A673 (cell line): ENCODE results near the gene CEP192.

Experiments
- EZH2 ChIP-seq: fragments of 200-600 bp; sonication (generic); IDR thresholded peaks from 2 replicates; pipeline ENCODE4 v1.6.1; 2017; ENCODE audit warnings: borderline replicate concordance, low read depth, mild to moderate bottlenecking, mixed read lengths, antibody characterized with exemption, low read length; ENCODE audit not compliant: poor library complexity, severe bottlenecking
- TF ChIP-seq, protein P1 (sequence below): fragments of 300-800, 200-600 bp; sonication (generic); conservative IDR thresholded peaks from 2 replicates; pipeline ENCODE4 v1.5.1; 2017; ENCODE audit warnings: low read depth, mild to moderate bottlenecking, antibody characterized with exemption, low read length, moderate library complexity, mixed read lengths

DNA sequence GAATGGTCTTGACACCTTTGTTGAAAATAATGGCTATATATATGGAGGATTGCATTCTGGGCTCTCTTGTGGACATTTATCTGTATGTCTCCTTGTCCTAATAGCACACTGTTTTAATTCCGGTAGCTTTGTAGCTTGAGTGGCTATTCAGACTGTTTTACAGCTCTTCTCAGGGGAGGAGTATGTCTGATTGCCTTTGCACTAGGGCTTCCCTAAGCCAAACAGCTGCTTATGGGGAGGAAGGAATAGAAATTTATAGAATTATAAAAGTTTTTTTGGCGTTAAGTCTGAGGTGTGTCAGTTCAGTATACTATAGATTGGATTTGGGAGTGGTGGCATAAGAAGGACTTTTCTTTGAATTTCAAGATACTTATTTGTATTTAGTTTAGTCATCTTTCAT lies 30.8 kb upstream of the CEP192 start:
- TF ChIP-seq, protein P1, sequence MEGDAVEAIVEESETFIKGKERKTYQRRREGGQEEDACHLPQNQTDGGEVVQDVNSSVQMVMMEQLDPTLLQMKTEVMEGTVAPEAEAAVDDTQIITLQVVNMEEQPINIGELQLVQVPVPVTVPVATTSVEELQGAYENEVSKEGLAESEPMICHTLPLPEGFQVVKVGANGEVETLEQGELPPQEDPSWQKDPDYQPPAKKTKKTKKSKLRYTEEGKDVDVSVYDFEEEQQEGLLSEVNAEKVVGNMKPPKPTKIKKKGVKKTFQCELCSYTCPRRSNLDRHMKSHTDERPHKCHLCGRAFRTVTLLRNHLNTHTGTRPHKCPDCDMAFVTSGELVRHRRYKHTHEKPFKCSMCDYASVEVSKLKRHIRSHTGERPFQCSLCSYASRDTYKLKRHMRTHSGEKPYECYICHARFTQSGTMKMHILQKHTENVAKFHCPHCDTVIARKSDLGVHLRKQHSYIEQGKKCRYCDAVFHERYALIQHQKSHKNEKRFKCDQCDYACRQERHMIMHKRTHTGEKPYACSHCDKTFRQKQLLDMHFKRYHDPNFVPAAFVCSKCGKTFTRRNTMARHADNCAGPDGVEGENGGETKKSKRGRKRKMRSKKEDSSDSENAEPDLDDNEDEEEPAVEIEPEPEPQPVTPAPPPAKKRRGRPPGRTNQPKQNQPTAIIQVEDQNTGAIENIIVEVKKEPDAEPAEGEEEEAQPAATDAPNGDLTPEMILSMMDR: no peak
- no peak for TF ChIP-seq EZH2
